H9 (cell line): ENCODE results near the gene PPARG. TPM values are rescaled to one million over a fixed set of nuclear protein-coding genes. Genes with fewer than 3 reads are reported as not detected.

Experiments
- DNase-seq: peaks from one replicate; pipeline ENCODE4 v3.0.0-alpha.2; 2017
- H2AFZ ChIP-seq: one replicate; pipeline ENCODE4 v1.6.1; 2013; ENCODE audit warnings: mild to moderate bottlenecking, low read length, control low read depth, moderate library complexity
- H2AK5ac ChIP-seq: 2 replicates; pipeline ENCODE4 v1.6.1; 2013; ENCODE audit warnings: low read length, control low read depth, mixed read lengths; ENCODE audit not compliant: insufficient read length
- H2BK120ac ChIP-seq: one replicate; pipeline ENCODE4 v1.6.1; 2013; ENCODE audit warnings: low read depth, mild to moderate bottlenecking, low read length, control low read depth, inconsistent platforms; ENCODE audit not compliant: poor library complexity, severe bottlenecking
- H2BK12ac ChIP-seq: 2 replicates; pipeline ENCODE4 v1.6.1; 2013; ENCODE audit warnings: low read length, control low read depth, mixed read lengths, low read depth; ENCODE audit not compliant: insufficient read length
- H2BK15ac ChIP-seq: 2 replicates; pipeline ENCODE4 v1.6.1; 2013; ENCODE audit warnings: low read depth, low read length, control low read depth
- H2BK20ac ChIP-seq: one replicate; pipeline ENCODE4 v1.6.1; 2013; ENCODE audit warnings: low read depth, mild to moderate bottlenecking, low read length, control low read depth, inconsistent platforms; ENCODE audit not compliant: poor library complexity, severe bottlenecking
- H2BK5ac ChIP-seq: 2 replicates; pipeline ENCODE4 v1.6.1; 2013; ENCODE audit warnings: low read length, control low read depth, mixed read lengths; ENCODE audit not compliant: insufficient read length
- H3K14ac ChIP-seq: 2 replicates; pipeline ENCODE4 v1.6.1; 2013; ENCODE audit warnings: low read length, control low read depth; ENCODE audit not compliant: insufficient read depth
- H3K18ac ChIP-seq: 2 replicates; pipeline ENCODE4 v1.6.1; 2013; ENCODE audit warnings: low read depth, mild to moderate bottlenecking, mixed read lengths, low read length, control low read depth; ENCODE audit not compliant: insufficient read length
- H3K23ac ChIP-seq: 2 replicates; pipeline ENCODE4 v1.6.1; 2013; ENCODE audit warnings: low read length, control low read depth, mixed read lengths, low read depth; ENCODE audit not compliant: insufficient read length
- H3K23me2 ChIP-seq: 2 replicates; pipeline ENCODE4 v1.6.1; 2013; ENCODE audit warnings: low read depth, mild to moderate bottlenecking, mixed read lengths, low read length, control low read depth; ENCODE audit not compliant: insufficient read length, poor library complexity, severe bottlenecking
- H3K27ac ChIP-seq: 2 replicates; pipeline ENCODE4 v1.5.1; 2013; ENCODE audit warnings: low read length, control low read depth, mixed read lengths, low read depth; ENCODE audit not compliant: insufficient read length
- H3K27me3 ChIP-seq: 2 replicates; pipeline ENCODE4 v1.6.1; 2013; ENCODE audit warnings: low read length, control low read depth, inconsistent platforms; ENCODE audit not compliant: insufficient read depth
- H3K4ac ChIP-seq: 2 replicates; pipeline ENCODE4 v1.6.1; 2013; ENCODE audit warnings: low read depth, mild to moderate bottlenecking, control low read depth, inconsistent platforms, low read length, moderate library complexity
- H3K4me1 ChIP-seq: 2 replicates; pipeline ENCODE4 v1.6.1; 2013; ENCODE audit warnings: low read length, control low read depth, inconsistent platforms; ENCODE audit not compliant: insufficient read depth
- H3K4me2 ChIP-seq: 2 replicates; pipeline ENCODE4 v1.6.1; 2013; ENCODE audit warnings: low read length, control low read depth, mixed read lengths; ENCODE audit not compliant: insufficient read length, insufficient read depth
- H3K56ac ChIP-seq: 2 replicates; pipeline ENCODE4 v1.6.1; 2013; ENCODE audit warnings: low read depth, mild to moderate bottlenecking, mixed read lengths, low read length, control low read depth; ENCODE audit not compliant: insufficient read length
- H3K79me1 ChIP-seq: 2 replicates; pipeline ENCODE4 v1.6.1; 2013; ENCODE audit warnings: low read depth, mild to moderate bottlenecking, moderate library complexity, low read length, control low read depth, inconsistent platforms; ENCODE audit not compliant: insufficient read depth, poor library complexity, severe bottlenecking
- H3K79me2 ChIP-seq: 2 replicates; pipeline ENCODE4 v1.6.1; 2013; ENCODE audit warnings: low read length, control low read depth, inconsistent platforms; ENCODE audit not compliant: insufficient read depth
- H3K9ac ChIP-seq: 2 replicates; pipeline ENCODE4 v1.6.1; 2013; ENCODE audit warnings: low read length, control low read depth, mixed read lengths; ENCODE audit not compliant: insufficient read length; ENCODE audit errors: extremely low read depth
- H3K9me3 ChIP-seq: one replicate; pipeline ENCODE4 v1.6.1; 2013; ENCODE audit warnings: low read depth, low read length, inconsistent platforms; ENCODE audit not compliant: control insufficient read depth
- H3T11ph ChIP-seq: one replicate; pipeline ENCODE4 v1.6.1; 2013; ENCODE audit warnings: mild to moderate bottlenecking, low read length, control low read depth, inconsistent platforms
- H4K20me1 ChIP-seq: one replicate; pipeline ENCODE4 v1.6.1; 2013; ENCODE audit not compliant: control insufficient read depth, insufficient read length, insufficient read depth
- H4K5ac ChIP-seq: 2 replicates; pipeline ENCODE4 v1.6.1; 2013; ENCODE audit warnings: low read depth, mild to moderate bottlenecking, mixed read lengths, low read length, control low read depth; ENCODE audit not compliant: insufficient read length
- H4K8ac ChIP-seq: replicated peaks from 2 replicates; pipeline ENCODE4 v1.6.1; 2013; ENCODE audit warnings: low read length, control low read depth, mixed read lengths, low read depth; ENCODE audit not compliant: insufficient read length
- H4K91ac ChIP-seq: 2 replicates; pipeline ENCODE4 v1.6.1; 2013; ENCODE audit warnings: low read depth, mild to moderate bottlenecking, moderate library complexity, mixed read lengths, low read length, control low read depth; ENCODE audit not compliant: insufficient read length
- H3K27ac Mint-ChIP-seq, 3 experiments: 2 replicates in 2 of 3; 3 replicates in 1 of 3; pipeline ENCODE4 v1.8.0; 2020 to 2021; ENCODE audit warnings: mixed read lengths in 3 of 3, mild to moderate bottlenecking in 1 of 3, moderate library complexity in 1 of 3
- H3K27me3 Mint-ChIP-seq: 2 replicates; pipeline ENCODE4 v1.8.0; 2021; ENCODE audit warnings: low read depth, mild to moderate bottlenecking, moderate library complexity, mixed read lengths
- H3K36me3 Mint-ChIP-seq, 3 experiments: 2 replicates in 2 of 3; 3 replicates in 1 of 3; pipeline ENCODE4 v1.8.0; 2020 to 2021; ENCODE audit warnings: low read depth in 3 of 3, mixed read lengths in 3 of 3; ENCODE audit not compliant: insufficient read depth in 1 of 3
- H3K4me1 Mint-ChIP-seq, 2 experiments: 2 replicates each; pipeline ENCODE4 v1.8.0; 2020; ENCODE audit warnings: mixed read lengths in 2 of 2
- H3K4me3 Mint-ChIP-seq, 2 experiments: 2 replicates in 1 of 2; 3 replicates in 1 of 2; pipeline ENCODE4 v1.8.0; 2020 to 2021; ENCODE audit warnings: mild to moderate bottlenecking in 2 of 2, mixed read lengths in 2 of 2, moderate library complexity in 1 of 2
- H3K9me3 Mint-ChIP-seq, 2 experiments: 2 replicates in 1 of 2; 3 replicates in 1 of 2; pipeline ENCODE4 v1.8.0; 2020; ENCODE audit warnings: mild to moderate bottlenecking in 2 of 2, mixed read lengths in 2 of 2, moderate library complexity in 1 of 2
- WGBS: extraction: QIAGEN DNeasy Blood & Tissue Kit; methylation state at CpG from one replicate; pipeline ENCODE4 v1.1.7; 2013; ENCODE audit warnings: missing lambda C conversion rate, low lambda C conversion rate, mixed read lengths; ENCODE audit not compliant: insufficient read length; ENCODE audit errors: extremely low coverage; 5-methylcytosine and 5-hydroxymethylcytosine counted together
- total RNA-seq: library from RNA; stranded (reverse); gene quantifications from 2 replicates; pipeline ENCODE4 v1.2.1, GENCODE V29; 2021
- TF ChIP-seq, protein P1 (sequence below): fragments of 200-600 bp; sonication (generic); conservative IDR thresholded peaks from 3 replicates; pipeline ENCODE4 v1.8.0; 2021; ENCODE audit warnings: antibody characterized with exemption, mild to moderate bottlenecking

PPARG gene
- total RNA-seq, 1 experiment from 2014 or later = 0.42 TPM

- TF ChIP-seq, protein P1, sequence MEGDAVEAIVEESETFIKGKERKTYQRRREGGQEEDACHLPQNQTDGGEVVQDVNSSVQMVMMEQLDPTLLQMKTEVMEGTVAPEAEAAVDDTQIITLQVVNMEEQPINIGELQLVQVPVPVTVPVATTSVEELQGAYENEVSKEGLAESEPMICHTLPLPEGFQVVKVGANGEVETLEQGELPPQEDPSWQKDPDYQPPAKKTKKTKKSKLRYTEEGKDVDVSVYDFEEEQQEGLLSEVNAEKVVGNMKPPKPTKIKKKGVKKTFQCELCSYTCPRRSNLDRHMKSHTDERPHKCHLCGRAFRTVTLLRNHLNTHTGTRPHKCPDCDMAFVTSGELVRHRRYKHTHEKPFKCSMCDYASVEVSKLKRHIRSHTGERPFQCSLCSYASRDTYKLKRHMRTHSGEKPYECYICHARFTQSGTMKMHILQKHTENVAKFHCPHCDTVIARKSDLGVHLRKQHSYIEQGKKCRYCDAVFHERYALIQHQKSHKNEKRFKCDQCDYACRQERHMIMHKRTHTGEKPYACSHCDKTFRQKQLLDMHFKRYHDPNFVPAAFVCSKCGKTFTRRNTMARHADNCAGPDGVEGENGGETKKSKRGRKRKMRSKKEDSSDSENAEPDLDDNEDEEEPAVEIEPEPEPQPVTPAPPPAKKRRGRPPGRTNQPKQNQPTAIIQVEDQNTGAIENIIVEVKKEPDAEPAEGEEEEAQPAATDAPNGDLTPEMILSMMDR = no peak
- Histone ChIP-seq H2BK5ac (no peak overlapping the region), H2BK20ac (no peak overlapping the region), H2AK5ac (no peak overlapping the region), H3T11ph (no peak overlapping the region), H2BK120ac (no peak overlapping the region), H3K9me3 (no peaks in the 10 kb centered on the region), H3K18ac (no peak overlapping the region), H3K14ac (no peak overlapping the region), H3K27ac (no peak overlapping the region), H3K23me2 (no peaks in the 10 kb centered on the region), H2BK12ac (no peak overlapping the region), H3K4ac (no peak overlapping the region), H2AFZ (no peak overlapping the region), H4K8ac (no peak overlapping the region), H3K79me1 (no peaks in the 10 kb centered on the region), H3K4me2 (no peak overlapping the region), H3K56ac (no peak overlapping the region), H4K20me1 (no peaks in the 10 kb centered on the region), H3K79me2 (no peaks in the 10 kb centered on the region), H4K5ac (no peak overlapping the region), H2BK15ac (no peak overlapping the region), H3K23ac (no peak overlapping the region), H3K9ac (no peak overlapping the region), H3K4me1 (no peaks in the 10 kb centered on the region), H3K27me3 (no peaks in the 10 kb centered on the region), H4K91ac (no peak overlapping the region)
- no CpG with 5 or more reads among the region's 7 CpGs for WGBS
- Mint-ChIP-seq H3K36me3 (no peaks in the 10 kb centered on the region), H3K27ac (no peak overlapping the region), H3K9me3 (no peaks in the 10 kb centered on the region; a peak in 1 of 5 replicates), H3K27me3 (no peaks in the 10 kb centered on the region; the same call in 1 of the 2 replicates), H3K4me1 (peaks cover 0 to 8% of the 10 kb centered on the region in 2 experiments; a peak in 3 of 4 replicates), H3K4me3 (no peak overlapping the region)
- no peak for DNase-seq
Measured at GRCh38 chr3:12461097-12461649, 172.3 kb downstream of the PPARG start.
